GM12891 (cell line): ENCODE results near the gene MTHFSD.

Experiments
- POLR2A ChIP-seq: IDR thresholded peaks from 2 replicates; pipeline ENCODE4 v1.6.1; 2011; ENCODE audit warnings: low read depth, low read length, control low read depth
- POLR2AphosphoS5 ChIP-seq: IDR thresholded peaks from 2 replicates; pipeline ENCODE4 v1.6.1; 2011; ENCODE audit warnings: low read depth, low read length, control low read depth
- POU2F2 ChIP-seq: IDR thresholded peaks from 2 replicates; pipeline ENCODE4 v1.6.1; 2011; ENCODE audit warnings: low read depth, mild to moderate bottlenecking, control low read depth, low read length, moderate library complexity
- SPI1 ChIP-seq: IDR thresholded peaks from 2 replicates; pipeline ENCODE4 v1.6.1; 2011; ENCODE audit warnings: low read depth, low read length, control low read depth
- TAF1 ChIP-seq: IDR thresholded peaks from 2 replicates; pipeline ENCODE4 v1.6.1; 2011; ENCODE audit warnings: low read depth, low read length, control low read depth

GRCh38 chr16:86503830-86504229 lies 51.2 kb downstream of the MTHFSD start:
- TF ChIP-seq POLR2A (no peak), POU2F2 (no peak), TAF1 (no peak), POLR2AphosphoS5 (no peak), SPI1 (no peak)
